ENCODE results near the gene AHI1.

- TF ChIP-seq CTCF (conservative IDR thresholded peaks at IDR 0.05; ENCODE audit: low read depth, low read length) (peak; percentile 72), EZH2 (IDR thresholded peaks at IDR 0.05; ENCODE audit: low read length, unreplicated experiment) (no peak)
Observed at GRCh38 chr6:135506270-135506997, 8.9 kb upstream of the AHI1 start.

All from PC-3 (cell line).